GM19324 (cell line): ENCODE measurements around the gene ARHGEF33.

ENCODE experiments used
- ATAC-seq: cut with Tn5 transposase; IDR thresholded peaks from one replicate; pipeline ENCODE4 v1.9.1; 2021; ENCODE audit warnings: mild to moderate bottlenecking, moderate library complexity; ENCODE audit not compliant: unreplicated experiment, low FRiP score

ARHGEF33 gene

DNA sequence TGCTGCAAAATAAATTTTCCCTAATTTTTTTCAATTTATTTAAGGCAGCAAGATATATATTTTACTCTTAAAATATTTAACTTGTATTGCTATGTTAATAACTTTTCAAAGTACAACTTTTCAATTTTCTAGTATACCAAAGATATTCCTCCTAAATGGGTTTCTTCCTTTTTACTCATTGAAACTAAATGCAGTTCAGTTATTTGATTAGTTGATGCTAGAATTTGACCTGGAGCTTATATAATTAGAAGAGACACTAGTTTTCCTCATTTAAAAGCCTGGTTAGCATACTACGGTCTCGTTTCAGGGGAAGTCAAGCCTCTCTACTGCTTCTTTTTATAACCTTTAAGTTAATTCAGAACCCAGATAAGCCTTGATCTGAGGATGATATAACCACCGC, at the start of gene ARHGEF33:
TSS of gene ARHGEF33 (plus strand) at position 301 of the 400 bp plus-strand sequence. CDS start 29,573 bp downstream, outside the sequence.
- no peak for ATAC-seq

DNA sequence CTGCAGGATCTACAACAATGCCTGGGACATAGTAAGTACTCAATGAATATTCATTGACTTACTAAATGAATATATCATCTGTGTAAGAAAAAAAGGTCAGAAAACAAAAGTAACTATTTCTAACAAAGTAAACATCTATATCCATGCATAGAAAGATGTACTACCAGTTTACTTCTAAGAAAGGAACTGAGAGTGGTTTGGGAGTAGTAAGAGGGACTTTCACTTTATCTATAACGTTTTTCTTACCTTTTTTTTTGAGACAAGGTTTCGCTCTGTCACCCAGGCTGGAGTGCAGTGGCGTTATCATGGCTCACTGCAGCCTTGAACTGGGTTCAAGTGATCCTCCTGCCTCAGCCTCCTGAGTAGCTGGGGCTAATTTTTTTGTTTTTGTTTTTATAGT, 39.6 kb upstream of the ARHGEF33 start:
- ATAC-seq = peak; percentile 80

DNA sequence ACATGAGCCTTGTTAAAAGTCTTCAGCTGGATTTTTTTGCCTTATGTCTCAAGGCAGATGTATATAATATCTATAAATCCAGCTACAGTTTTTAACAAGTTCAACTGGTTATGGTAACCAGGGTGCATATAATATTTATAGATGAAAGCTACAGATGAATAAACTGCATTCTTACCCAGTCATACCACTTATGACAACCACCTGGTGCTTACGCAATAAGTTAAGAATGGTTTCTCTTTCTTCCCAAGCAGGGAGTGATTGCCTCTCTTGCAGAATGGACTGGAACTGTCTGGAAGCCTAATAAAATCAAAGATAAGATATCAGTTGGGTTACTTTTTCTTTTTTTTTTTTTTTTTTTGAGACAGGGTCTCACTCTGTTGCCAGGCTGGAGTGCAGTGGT, 33.5 kb upstream of the ARHGEF33 start:
- no peak for ATAC-seq

DNA sequence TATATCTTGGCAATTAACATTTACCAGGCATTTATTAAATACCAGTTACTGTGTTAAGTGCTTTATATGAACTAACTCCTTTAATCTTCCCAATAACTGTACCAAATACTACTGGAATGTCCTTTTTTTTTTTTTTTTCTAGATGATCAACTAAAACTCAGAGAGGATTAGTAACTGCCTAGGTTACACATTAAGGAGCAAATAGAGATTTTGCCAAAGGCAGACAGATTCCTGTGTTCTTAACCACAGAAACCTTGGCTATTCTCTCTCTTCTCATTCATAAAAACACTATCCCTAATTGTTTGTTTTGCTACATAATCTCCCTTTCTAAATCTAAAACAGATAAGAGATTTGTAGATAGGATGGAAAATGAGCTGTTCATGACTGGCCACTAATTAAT, 27.2 kb upstream of the ARHGEF33 start:
- ATAC-seq = no peak

DNA sequence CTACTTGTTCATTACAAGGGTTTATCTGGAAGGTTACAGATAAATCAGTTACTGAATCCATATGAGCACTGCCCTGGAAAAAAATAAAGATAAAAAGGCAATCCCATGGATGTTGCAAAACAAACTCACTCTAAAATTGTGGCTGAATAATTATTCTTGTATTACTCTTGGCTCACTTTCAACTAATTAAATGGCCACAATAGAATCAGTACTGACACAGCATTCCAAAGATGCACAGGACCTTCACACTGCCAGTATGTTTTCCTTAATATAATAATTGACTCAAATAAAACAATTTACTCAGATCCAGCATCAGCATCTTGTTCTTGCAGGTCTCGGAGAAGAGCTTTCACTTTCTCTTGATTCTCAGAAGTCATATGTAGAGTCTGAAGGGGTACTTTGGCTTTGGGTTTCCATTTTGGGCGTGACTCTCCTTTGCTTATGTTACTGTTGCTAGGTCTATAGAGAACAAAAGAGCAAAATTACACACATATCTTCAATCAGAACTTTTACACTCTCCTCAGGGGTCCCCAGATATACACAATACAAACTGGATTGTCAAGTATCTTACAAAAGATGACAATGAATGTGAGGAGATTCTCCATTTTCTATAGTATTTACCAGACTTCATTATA, 26.5 kb upstream of the ARHGEF33 start:
- no peak for ATAC-seq

DNA sequence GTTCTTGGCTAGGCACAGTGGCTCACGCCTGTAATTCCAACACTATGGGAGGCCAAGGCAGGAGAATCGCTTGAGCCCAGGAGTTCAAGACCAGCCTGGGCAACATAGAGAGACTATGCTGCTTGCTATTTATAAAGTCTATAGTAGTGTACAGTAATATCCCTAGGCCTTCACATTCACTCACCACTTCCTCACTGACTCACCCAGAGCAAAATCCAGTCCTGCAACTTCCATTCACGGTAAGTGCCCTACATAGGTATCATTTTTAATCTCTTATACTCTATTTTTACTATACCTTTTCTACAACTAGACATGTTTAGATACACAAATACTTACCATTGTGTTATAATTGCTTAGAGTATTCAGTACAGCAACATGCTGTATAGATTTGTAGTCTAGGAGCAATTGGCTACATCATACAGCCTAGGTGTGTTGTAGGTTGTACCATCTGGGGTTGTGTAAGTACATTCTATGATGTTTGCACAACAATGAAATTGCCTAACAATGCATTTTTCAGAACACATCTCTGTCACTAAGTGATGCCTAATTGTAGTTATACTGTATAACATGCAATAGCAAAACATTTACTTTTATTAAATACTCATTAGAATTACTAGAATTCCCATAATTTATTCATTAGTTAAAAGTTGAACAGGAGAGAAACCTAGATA, 22.8 kb upstream of the ARHGEF33 start:
- ATAC-seq = no peak

DNA sequence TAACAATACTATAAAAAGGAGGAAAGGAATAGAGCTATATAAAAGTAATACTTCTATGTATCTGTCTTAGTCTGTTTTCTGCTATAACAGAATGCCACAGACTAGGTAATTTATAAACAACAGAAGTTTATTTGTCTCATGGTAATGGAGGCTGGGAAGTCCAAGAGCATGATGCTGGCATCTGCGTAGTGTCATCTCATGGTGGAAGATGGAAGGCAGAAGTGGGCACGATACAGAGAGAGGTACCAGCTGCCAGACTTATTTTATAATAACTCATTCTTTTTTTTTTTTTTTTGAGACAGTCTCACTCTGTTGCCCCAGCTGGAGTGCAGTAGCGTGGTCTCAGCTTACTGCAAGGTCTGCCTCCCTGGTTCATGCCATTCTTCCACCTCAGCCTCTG, 18.2 kb upstream of the ARHGEF33 start:
- no peak for ATAC-seq

DNA sequence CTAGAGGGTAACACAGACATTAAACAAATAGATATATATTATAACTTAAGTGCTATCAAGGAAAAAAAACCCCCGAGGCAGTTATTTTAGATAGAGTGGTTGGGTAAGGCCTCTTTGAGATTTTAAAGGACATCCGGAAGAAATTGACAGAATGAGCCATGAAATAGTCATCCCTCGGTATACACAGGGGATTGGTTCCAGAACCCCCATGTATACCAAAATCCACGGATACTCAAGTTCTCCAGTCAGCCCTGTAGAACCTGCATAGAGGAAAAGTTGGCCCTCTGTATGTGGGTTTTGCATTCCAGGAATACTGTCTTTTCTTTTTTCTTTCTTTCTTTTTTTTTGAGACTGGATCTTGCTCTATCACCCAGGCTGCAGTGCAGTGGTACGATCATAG, 15.9 kb upstream of the ARHGEF33 start:
- no peak for ATAC-seq

DNA sequence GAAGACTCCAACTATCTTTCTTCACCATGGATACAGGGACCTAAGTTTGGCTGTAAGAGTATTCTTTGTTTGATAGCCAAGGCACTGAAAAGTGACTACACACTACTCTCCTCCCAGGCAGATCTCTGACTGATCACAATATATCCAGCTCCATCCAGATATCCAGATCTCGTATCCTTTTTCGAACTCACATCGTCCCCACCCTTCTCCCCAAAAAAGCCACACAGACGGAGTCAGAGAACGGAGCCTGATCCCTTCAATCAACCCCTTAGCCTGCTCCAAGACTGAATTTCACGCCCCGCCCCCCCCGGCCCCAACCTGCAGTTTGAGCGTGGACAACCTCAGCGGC, 14.5 kb upstream of the ARHGEF33 start:
- no peak for ATAC-seq

DNA sequence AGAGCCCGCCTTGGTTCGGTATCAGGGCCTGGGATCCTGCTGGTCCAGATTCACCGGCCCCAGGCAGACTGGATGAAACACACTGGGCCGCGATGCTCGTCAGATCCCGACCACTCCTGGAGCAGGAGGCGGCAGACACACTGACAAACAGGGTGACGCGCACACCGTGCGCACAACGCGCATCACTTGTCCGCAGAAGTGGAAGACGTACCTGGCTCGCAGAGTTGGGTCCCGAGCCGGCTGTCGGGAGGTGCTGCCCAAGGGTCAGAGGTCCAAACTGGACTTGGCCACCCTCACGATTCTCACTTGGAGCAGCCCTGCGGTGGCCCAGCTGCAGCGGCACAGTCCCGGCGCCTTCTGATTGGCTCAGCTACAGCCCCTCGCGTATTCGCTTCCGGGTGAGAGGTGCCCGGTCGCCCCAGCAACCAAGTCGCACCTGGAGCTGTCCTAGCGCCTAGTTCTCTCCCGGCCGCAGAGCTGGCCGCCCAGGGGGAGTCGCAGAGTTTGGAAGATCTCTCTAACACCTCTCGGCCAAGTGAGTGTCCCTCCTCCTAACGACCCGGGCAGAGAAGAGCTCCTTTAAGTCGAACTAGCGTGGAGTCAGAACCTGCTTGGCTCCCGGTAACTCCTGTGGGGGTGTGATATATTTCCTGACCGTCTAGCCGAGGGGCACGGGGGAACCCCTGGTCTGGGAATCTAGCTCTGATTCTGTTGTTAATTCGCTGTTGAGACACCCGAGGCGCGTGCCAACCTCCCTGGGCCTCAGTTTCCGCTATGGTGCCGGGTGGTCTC, 13.9 kb upstream of the ARHGEF33 start, which contains the start of the genes DHX57 and MORN2:
TSS of gene DHX57 (minus strand) at position 359 of the 792 bp plus-strand sequence. CDS start 7,529 bp downstream, outside the sequence.
TSS of gene MORN2 (plus strand) at position 401 of the 792 bp plus-strand sequence.
- ATAC-seq = peak; percentile 100

DNA sequence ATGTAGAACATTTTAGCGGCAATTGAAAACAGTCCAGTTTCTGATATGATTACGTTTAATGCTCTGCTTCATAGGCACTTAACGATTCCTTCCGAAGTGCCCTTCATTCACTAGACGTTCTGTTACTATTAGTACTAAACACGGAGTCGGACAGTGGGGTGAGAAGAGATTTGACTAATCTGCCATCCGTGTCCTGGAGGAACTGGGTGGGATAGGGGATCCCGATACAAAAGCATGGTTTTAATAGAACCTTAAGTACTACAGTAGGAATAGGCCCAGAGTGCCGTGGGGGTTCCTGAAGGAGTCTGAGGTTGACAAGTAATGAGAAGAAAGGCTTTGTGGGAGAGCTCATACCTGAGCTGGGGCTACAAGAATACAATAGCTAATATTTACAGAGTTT, 13.3 kb upstream of the ARHGEF33 start:
- no peak for ATAC-seq

DNA sequence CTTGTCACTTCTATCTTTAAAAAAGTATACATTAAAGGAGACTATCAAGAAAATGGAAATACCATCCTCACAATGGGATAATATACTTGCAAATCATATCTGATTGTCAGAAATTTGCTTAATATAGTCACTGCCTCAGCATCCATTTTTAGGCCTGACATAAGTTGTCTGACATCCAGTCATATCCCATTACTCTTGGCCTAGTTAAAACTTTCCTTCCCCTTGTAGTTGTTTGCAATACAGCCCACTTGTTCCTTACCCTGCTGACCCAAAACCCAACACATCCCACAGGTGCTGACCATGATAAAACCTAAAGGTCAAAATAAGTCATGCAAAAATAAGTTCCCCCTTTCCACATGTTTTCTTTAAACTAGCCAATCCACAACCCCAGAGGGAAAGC, 3.6 kb upstream of the ARHGEF33 start:
- no peak for ATAC-seq

DNA sequence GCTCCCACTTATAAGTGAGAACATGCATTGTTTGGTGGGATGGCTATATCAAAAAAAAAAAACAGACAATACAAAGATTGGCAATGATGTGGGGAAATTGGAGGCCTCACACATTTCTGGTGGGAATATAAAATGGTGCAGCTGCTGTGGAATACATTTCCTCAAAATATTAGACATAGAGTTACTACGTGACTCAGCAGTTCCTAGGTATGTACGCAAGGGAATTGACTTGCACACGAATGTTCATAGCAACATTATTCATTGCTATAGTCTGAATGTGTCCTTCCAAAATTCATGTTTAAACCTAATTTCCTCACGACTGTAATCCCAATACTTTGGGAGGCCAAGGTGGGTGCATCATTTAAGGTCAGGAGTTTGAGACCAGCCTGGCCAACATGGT, 2.3 kb upstream of the ARHGEF33 start:
- no peak for ATAC-seq

DNA sequence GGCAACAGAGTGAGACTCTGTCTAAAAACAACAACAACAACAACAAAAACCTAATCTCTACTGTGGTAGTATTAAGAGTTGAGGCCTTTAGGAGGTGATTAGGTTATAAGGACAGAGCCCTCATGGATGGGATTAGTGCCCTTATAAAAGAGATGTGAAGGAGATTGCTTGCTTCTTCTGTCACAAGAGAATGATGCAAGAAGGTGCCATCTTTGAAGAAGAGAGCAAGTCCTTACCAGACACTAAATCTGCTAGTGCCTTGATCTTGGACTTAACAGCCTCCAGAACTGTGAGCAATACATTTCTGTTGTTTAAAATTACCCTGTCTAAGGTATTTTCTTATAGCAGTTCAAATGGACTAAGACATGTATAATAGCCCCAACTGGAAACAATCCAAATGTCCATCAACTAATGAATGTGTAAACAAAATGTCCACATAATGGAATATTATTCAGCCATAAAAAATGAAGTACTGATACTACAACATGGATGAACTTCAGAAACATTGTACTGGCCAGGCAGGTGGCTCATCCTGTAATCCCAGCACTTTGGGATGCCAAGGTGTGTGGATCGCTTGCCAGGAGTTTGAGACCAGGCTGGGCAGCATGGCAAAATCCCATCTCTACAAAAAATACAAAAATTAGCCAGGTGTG, 1.6 kb upstream of the ARHGEF33 start:
- ATAC-seq = no peak

DNA sequence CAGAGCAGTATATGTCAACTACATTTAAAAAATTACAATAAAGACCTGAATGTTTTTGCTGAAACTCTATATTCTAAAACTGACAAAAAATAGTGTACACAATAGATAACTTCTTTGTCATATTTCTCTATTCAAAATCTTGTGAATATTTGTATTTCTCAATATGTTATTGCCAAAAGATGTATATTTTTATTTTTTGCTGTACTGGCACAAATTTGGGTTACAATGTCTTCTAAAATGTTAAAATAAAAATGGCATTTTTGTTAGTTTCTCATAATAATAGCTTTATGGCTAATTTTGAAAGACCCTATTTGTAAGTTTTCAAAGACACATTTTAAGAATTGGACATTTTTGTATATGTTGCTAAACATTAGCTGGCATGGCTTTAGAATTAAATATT, 630 bp upstream of the ARHGEF33 start:
- no peak for ATAC-seq

DNA sequence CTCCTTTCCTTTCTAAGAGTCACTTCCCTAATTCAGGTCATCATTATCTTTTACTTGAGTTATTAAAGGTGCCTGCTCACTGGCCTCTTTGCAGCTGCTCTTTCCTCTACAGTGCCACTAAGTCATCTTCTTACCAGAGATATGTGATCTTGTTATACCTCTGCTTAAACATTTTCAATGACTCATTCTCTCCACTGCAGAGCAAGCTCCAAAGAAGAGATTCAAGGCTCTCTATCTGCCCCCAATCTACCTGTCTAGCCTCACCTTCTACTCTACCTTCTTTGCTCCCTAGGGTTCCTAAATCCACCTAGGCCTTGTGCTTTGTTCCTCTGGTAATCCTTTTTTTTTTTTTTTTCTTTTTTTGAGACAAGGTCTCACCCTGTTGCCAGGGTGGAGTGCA, 3.1 kb downstream of the ARHGEF33 start:
- ATAC-seq = no peak

DNA sequence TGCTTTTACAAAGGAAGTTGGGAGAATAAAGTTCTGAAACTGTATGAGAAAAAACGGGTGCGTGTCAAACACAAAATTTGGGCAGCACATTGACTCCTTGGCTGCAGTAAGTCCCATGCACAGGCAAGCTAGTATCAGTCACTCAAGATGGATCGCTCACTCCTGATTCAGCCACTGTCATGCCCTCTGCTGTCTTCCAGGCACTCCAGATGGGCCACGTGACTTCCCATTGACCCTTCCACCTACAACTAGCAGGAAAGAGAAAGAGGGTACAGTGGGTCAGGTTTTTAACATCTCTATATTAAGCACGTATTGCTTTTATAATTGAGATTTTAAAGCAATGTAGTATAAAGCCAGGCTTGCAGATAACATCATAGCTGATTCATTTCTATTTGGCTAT, 8.6 kb downstream of the ARHGEF33 start:
- no peak for ATAC-seq

DNA sequence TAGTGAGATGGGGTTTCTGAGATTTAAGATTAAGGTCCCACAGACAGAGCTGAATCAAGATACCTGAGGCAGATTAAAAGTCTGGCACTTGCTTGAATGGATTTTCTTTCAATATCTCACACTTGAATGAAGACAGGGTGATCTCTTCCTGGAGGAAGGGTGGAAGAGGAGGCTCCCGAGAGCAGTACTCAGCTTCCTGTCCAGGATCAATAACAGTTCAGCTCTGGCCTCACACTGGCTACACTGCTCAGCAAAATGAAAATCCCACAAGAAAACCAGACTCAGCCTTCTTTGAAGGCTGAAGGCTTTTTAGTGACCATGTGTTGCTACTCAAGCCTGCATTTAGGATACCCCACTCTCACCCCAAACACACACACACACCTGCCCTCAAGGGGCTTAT, 11.1 kb downstream of the ARHGEF33 start:
- ATAC-seq = no peak

DNA sequence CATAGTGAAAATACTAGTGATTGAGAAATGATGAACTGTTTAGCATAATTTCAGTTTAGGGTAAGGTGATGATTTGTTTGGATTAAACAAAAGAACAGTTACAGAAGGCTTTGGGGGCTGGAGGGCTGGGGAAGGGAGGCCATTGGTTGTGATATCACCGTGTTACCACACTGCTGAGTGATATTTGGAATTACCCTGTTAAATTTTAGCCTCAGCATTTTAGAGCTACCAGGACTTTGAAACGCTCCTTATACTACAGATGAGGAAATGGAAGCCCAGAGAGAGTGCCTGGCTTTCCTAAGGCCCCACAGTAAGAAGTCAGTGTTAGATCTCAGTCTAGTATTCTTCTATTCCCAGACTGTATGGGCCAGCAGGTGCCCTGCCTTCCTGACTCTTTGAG, 15.6 kb downstream of the ARHGEF33 start:
- ATAC-seq = no peak

DNA sequence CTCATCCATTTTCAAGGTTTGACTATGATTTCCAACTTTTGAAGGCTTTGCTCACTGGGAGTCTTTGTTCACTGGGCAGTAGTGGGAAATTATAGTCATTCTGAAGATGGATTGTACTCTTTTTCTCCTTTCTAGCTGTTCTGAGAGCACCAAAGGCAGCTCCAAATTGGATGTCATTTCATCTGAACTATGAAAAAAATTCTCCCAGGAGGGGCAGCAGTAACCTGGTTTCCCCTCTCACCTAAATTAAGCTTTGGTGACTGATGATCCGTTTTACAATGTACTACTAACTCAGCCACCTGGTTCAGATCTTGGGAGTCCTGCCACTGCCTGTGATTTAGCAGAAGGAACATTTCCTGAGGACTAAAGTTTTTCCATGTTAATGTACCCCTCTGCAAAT, 17.6 kb downstream of the ARHGEF33 start:
- ATAC-seq = no peak
